Bone marrow (tissue), 2 donors: ENCODE data around the gene CROCC2.

Experiments
- DNase-seq, 2 donors: peaks; one replicate each; lab custom pipeline; 2025; lab: John Stamatoyannopoulos, UW

Gene CROCC2

DNA sequence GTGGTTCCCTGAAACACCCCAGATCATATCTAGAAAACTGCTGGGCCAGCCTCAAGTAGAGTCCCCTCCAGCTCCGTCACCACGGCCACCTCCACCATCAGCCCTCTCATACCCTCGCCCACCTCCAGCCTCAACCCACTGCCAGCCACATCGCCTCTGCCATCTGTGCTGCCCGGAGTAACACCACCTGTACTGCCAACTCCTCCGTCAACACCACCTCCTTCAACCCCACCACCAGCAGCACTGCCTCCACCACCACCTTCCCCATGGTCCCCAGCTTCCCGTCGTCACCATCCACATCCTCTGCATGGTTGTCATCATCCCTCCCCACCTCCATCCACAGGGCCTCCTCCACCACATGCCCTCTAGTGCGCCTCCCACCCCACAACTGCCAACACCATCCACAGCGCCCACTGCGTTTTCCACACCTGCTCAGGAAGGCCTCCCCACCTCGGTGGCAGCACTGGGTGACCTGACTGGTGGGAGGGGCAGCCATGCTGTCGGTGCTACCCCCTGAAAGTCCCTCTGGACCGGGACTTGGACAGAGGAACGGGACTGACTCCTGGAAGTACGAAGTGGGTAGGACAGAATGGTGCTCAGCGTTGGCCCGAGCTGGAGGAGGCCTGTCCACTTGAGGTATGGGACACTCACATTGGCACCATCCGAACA, 93.9 kb downstream of the CROCC2 start:
- no peak for DNase-seq

DNA sequence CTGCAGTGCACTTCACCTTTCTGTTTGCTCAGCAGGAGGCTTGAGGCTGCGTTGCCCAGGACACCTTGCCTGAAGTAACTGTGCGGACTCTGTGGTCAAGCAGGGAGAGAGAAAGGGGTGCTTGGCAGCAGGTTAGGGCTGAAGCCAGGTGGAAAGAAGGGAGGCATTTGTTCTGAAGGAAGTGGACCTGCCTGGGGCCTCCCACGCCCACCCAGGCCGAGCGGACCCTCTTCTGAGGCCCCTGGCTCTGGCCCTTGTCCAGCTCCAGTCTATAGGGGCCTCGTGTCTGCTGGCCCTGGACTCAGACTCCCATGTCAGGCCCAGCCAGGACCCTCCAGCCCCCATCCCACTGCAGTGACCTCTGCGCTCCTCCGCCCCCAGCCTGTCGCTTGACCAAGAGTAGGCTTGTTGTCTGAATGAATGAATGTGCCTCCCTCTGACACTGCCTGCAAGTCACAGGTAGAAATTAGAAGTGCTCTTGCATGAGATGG, 94.7 kb downstream of the CROCC2 start:
- DNase-seq = no peak

DNA sequence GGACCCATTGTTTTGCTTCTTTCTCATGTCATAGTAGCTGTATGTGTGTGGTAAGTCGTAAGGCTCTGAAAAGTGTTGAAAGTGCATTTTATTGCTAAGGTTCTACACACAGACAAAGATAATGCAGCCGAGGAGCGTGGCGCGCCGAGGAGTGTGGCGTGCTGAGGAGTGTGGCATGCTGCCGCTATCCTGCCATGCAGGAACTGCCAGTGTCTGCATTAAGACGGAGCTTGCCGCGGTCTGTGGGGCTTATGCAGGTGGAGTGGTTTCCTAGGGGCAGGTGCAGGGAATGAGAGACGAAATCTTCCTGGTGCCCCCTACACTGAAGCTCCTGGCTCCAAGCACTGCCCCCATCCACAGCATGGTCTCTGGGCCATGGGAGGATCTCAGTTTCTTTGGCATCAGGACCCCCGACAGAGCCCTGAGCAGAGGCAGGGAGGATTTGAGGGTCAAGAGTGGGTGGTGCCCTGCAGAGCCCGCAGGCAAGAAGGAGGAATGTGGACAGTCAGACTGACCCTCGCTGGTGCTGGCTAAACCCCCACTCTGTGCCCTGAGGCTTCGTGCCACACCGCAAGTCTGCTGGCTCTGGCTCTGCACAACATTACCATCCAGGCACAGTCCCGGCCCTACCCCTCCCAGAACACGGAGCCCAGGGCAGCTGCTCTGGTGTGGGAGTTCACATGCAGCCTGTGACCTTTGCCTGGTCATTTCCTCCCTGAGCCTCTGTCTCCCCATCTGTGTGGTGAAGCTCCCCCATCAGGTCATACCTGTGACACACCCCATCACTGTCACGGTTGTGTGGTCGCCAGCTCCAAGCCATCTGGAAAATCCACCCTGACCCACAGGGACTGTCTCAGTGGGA, 95.5 kb downstream of the CROCC2 start:
- no peak for DNase-seq

DNA sequence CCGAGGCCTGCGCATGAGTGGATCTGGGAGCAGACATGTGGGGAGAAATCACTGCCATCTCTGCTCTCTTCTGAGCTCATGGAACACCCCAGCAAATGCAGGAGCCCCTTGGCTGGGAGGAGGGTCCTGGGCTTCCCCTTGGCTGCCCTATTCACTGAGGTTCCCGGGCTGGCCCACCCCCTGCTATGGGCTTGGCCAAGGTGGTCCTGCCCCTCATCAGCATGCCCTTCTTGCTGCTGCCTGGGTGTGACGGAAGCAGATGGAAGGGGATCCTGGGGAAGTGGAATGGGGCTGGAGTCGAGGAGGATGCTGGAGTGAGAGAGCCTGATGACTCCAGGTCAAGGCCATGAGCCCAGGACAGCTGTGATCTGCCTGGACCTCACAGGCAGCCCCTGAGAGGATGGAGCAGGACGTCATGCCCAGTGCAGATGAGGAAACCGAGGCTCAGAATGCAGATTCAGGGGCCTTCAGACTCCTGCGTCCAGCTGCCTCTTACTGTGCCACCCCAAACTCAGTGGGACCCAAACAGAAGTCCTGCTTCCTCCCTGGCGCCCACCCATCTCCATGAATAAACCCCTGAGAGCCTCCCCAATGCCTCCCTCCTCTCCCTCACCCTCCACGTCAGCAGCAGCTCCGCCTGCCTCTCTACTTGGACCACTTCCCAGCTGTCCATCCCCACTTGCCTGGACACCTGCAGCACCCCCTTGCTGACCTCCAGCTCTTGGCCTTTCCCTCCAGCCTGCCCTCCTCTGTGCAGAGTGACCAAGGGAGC, 96.3 kb downstream of the CROCC2 start:
- no peak for DNase-seq

DNA sequence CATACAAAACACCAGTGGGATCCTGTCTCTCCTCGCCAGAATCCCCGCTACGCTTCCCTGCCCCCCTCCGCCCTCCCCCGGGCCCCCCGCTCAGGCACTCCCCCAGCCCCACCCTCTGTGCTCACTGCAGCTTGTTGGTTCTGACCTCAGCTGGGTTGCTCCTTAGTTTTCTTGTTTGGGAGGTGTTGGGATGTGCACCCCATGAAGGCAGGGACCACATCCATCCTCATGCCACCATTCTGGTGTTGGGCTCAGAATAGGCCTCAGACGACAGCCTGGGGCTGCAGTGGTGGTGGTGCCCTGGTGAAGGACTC, 96.9 kb downstream of the CROCC2 start:
- DNase-seq = no peak

DNA sequence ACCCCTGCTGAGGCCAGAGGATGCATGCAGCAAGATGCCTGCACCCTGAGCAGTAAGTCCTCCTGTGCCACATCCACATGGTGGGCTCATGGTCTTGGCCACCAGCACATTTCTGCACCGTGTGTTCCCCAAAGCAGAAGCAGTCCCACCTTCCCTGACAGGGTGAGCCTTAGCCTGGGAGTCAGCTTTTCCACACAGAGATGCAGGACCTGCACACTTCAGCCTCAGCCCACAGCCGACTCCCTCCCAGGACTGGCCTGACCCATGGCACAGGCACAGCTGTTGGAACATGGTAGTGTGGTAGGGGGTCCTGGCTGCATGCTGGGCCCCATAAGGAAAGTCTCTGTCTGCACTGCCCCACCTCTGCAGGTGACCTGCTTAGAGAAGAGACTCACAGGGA, 97.2 kb downstream of the CROCC2 start:
- no peak for DNase-seq

DNA sequence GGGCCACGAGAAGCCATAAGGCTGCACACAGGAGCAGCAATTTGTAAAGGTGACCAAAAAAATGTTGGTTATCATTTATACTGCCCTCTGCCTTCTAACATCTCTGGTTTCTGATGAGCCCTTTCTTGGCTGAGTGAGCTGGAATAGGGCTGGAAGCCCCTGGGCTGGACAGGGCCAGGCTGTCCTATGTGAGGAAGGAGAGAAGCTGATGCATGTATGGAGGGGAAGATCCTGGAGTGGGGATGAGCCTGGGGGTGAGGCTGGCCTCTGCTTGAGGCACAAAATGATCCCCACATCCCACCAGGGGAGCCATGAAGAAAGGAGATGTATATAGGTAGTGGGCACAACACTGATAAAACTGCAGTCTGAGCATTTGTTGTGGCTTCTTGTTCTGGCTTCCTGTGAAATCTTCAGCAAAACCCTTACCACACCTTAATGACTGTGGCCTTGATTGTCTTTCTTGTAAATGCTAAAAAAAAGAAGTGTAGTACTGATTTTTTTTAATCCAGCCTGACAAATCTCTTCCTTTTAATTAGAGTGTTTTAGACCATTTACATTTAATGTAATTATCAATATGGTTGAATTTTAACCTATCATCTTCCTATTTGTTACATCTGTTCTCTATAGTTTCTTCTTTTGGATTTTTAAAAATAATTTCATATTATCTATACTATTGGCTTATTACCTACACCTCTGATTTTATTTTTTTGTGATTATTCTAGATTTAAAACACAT, 97.9 kb downstream of the CROCC2 start:
- no peak for DNase-seq

DNA sequence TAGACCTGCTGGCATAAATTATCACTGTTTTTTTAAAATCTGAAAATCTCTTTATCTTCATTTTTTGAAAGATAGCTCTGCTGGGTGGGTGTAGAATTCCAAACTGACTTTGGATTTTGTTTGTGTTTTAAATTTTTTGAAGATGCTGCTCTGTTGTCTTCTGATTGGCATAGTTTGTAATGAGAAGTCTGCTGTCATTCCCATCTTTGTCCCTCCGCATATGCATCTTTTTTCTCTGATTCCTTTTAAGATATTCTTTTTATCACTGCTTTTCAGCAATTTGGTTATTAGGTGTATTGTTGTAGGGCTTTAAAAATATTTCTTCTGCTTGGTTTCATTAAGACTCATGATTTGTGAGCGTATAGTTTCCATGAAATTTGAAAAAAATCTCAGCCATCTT, 99.4 kb downstream of the CROCC2 start:
- DNase-seq = no peak

DNA sequence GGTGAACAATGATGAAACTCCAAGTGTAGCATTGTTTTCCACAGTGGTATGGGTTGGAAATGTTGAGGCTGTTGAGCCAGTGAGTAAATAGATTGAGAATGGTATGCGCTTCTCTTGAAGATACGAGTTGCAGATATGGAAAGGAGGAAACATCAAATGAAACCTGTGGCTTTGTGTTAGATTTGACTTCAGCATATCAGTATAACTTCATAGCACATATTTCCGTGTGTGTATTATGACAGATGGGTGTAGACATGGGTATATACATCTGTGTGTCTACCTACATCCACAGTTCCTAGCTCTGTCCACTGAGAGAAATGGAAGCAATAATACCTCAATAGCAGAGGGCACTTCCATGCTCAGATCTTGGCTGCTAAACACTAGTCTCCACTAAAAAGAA, 100.3 kb downstream of the CROCC2 start:
- DNase-seq = no peak

DNA sequence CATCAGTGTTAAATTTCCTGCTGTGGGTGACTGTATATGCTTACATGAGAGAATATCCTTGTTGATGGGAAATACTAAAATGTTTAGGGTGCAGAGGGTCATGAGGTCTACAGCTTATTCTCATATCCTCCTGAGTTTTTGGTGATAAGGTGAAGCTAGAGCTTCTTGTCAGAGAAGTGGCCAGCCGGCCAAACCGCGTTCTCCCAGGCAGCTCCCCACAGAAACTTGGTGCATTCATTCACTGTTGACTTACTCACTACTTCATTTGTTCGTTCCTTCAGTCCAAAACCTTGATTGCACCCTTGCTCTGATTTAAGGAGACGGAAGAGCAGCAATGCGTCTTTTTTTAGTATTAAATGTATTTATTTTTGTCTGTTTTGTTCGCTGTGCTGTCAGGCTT, 101.0 kb downstream of the CROCC2 start:
- DNase-seq = no peak

DNA sequence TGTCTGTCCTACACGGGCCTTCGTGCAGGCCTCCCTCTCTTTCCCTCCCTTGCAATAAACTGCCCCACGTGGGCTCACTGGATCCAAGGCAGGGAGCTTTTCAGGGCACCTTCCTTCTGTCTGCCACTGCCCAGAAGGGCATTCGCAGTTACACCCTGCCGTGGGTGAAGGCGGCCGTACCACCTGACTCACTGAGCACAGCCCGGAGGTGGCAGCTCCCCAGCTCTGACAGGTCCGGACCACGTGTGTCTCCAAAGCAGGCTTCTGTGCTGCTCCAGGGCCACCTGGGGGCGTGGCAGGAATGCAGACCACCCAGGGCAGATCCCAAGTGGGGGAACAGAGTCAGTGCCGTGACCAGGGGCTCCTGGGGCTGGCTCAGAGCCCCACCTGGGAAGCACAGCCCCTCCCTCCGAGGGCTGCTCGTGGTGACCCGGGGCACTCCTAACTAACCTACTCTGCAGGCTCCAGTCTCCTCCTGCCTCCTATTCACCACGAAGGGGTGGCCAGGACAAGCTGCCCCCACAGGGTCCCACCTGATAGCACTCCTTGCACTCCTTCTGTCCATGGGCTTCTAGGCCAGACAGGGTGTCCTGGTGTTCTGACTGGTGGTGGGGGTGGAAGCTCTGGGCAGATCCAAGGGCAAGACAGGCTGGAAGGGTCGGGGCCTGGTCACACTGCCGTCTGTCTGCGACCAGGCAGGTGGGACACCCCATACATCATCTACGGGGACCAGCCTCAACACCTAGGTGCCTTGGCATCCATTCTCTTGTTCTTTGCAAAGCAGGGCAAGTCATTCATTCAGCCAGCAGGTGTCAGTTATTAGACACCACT, 102.0 kb downstream of the CROCC2 start:
- DNase-seq = no peak

DNA sequence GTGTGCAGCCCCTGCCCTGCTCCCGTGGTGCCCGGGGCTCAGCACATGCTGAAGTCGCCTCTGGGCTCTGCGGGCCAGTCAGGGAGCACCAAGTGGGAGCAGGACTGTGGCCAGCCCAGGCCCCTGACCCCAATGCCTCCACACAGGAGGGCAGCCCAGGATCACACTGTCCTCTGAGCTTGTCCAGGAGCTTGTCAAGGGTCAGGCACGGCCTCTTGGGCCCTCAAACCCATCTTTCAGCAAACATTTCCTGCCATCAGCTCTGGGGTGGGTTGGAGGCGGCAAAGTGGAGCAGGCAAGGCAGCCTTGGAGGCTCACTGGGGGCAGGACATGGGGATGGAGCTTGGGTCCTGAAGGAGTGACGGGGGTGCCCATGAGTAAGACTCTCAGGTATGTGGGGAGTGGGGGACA, 102.6 kb downstream of the CROCC2 start:
- DNase-seq = no peak

DNA sequence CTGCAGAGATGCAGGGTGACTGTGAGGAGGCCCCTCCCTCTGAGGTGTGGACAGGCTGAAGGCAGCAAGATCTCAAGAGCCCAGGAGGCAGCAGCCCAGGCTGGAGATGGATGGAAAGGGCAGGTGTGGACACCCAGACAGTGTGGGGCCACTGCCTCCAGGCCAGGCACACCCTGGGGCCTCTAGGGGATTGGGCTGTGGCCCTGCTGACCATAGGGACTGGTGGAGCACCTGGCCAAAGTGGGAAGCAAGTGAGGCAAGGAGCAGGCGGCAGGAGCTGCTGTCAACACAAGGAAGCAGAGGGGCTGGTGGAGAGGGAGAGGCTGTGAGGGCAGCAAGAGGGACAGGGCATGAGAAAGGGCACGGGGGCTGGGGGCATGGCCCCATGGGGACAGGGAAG, 103.1 kb downstream of the CROCC2 start:
- no peak for DNase-seq

DNA sequence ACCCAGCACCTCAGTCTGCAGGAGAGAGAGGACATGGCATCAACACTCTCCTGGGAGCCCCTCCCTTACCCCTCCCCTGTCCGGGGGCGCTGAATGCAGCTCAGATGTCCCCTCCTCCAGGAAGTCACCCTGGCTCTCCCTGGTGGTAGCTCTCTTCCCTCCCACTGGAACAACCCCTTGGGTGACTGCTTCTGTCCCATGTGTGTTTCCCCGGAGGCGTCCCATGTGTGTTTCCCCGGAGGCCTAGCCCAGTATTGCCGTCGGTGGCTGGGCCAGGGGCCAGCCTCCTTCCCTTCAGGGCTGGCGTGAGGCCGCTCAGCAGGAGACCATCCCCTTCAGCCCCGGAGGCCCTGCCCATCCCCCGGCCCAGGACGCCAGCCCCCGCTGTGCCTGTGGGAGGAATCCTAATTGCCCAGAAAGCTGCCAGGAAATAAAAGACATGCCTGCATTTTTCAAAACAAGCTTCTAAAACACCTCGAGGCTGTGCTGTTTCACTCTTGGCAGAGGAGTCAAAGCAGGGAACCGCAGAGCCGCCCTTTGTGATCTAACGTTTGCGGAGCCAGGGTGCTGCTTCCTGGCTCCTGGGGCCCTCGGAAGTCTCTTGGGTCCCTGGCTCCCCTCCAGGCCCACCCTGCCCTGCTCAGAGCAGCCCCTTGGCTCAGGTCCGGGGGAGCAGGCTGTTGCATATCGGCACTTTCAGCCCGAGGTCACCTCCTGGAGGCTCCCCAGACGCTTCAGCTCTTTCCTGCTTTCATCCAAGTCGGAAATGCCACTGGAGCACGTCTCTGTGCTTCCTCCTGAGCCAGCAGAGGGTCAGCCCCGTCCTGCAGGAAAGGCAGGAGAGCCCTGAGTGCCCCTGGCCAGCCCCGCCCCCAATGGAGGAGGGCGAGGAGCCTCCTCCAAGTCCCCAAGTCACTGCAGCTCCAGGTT, 103.7 kb downstream of the CROCC2 start:
- no peak for DNase-seq

DNA sequence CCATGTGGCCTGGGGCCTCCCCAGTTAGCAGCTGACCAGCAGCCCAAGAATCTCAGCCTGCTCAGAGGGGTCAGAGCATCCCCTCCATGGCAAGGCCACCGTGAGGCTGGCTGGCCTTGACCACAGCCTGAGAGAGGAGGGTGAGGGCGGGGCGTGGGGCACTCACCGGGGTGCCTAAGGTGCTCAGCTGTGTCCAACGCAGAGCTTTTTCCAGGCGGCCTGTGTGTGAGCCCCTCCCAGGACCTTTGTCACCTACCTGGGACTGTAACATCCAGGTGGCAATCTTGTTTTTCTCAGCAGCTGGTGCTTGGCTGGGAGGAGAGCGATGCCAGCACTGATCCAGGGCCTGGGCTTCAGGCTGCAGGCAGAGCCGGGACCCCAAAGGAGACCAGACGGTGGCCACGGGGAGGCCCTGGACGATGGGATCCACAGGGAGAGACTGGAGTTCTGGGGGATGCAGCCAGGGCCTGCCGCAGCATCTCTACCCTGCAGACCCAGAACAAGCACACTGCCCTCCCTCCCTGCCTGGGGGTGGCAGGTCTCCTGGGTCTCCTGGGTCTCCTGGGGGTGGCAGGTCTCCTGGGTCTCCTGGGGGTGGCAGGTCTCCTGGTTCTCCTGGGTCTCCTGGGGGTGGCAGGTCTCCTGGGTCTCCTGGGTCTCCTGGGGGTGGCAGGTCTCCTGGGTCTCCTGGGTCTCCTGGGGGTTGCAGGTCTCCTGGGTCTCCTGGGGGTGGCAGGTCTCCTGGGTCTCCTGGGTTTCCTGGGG, 104.6 kb downstream of the CROCC2 start:
- DNase-seq = no peak

DNA sequence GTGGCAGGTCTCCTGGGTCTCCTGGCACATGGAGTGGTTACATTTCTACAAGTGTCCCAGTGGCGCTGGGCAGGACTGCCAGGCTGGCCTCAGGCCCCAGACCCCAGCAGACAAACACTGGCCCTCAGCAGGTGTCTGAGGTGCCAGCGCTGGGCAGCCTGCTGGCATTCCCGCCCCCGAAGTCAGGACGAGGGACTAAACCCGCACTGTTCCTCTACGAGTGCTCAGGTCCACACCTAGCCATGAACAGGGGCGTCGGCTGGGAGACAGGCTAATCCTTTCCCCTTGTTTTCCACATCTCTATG, 105.1 kb downstream of the CROCC2 start:
- DNase-seq = no peak

DNA sequence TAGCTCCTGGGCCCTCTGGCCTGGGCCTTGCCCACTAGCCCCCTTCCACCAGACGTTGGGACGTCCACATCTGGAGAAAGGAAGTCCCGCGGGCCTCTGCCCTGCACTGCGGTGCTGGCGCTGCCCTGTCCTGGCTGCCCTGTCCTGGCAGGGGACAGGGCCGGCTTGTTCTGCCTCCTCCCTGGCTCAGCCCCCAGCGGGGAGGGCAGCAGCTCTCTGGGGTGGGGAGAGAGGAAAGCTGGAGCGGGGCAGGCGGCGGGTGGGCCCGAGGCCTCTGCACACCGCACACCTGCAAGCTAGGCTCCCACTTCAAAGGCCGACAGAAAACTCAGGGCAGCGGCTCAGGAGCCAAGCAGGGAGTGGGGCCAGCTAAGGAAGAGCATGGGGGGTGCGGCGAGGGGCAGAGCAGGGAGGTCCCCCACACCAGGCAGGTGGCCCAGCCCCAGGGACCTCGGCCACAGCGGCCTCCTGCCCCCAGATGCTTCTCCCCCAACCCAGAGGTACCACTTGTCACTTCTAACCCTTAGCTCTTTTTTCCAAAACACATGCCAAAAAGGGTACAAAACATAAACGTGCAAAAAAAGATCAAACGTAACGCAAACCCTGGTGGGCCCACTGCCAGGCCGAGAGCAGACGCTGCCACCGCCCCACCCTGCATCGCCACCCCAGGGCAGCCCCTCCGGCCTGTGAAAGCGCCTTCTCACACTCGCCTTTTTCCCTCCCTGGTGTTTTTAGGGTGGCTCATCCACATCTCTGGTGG, 105.8 kb downstream of the CROCC2 start:
- DNase-seq = no peak

DNA sequence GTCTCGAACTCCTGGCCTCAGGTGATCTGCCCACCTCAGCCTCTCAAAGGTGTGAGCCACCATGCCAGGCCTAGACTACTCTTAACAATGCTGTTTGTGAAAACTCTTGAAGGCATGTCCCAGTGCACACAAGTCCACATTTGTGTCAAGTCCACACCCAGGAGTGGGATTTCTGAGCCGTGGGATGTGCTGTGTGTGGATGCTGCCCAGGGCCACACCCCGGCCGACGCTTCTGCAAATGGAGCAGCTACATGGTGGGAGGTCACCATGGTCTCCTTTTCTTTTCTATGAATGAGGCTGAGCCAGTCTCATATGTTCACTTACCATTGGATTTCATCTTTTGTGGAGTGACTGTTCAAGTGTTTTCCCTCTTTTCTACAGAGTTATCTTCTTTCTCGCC, 108.1 kb downstream of the CROCC2 start:
- no peak for DNase-seq

DNA sequence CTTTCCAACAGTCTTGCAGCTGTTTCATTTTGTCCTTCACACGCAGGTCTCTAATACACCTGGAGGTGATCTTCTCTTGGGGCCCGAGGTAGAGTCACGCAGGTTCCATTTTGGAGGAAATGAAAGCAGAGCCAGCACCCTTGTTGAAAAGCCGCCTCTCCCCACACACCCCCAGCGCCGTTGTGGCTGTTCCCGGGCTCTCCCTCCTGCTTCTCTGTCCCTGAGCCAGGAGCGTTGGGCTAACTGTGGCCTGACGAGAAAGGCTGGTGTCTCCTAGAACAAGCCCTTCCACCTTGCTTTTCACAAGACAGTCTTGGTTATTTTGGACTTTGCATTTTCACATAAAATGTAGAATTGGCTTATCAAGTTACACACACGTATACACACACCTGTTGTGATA, 108.6 kb downstream of the CROCC2 start:
- no peak for DNase-seq
